ENCODE data around the gene AGO1.

The AGO1 gene

DNA sequence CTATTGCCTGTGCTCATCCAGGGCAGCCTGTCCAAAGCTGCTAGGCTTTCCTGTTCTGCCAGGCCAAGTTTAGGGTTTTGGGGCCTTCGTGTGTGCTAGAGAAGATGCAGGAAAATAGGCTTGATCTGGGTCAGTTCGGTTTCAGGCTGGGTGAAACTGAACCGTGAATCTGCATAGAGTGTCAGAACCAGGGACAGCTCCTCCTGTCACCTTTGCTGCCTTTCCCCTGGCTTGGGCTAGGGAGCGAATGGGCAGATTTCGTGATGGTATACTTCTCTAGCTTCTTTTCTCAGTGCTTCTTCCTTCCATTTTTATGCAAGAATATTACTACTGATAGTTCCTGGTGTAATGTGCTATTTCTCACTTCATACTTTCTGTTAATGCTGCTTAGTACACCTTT, 6.0 kb upstream of the AGO1 start:
- TF ChIP-seq, protein P1, sequence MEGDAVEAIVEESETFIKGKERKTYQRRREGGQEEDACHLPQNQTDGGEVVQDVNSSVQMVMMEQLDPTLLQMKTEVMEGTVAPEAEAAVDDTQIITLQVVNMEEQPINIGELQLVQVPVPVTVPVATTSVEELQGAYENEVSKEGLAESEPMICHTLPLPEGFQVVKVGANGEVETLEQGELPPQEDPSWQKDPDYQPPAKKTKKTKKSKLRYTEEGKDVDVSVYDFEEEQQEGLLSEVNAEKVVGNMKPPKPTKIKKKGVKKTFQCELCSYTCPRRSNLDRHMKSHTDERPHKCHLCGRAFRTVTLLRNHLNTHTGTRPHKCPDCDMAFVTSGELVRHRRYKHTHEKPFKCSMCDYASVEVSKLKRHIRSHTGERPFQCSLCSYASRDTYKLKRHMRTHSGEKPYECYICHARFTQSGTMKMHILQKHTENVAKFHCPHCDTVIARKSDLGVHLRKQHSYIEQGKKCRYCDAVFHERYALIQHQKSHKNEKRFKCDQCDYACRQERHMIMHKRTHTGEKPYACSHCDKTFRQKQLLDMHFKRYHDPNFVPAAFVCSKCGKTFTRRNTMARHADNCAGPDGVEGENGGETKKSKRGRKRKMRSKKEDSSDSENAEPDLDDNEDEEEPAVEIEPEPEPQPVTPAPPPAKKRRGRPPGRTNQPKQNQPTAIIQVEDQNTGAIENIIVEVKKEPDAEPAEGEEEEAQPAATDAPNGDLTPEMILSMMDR (IDR thresholded peaks at IDR 0.05): no peak
- Histone ChIP-seq H3K27ac (no peak overlapping the region), H3K4me2 (ENCODE audit: low read length) (no peak overlapping the region), H3K9me3 (ENCODE audit: control insufficient read depth, low read length) (no peaks in the 10 kb centered on the region), H3K4me3 (ENCODE audit: low read depth, low read length) (no peak overlapping the region), H2AFZ (no peak overlapping the region), H3K4me1 (peaks cover 7% of the 10 kb centered on the region), H3K79me2 (no peaks in the 10 kb centered on the region), H3K36me3 (ENCODE audit: control insufficient read depth, insufficient read depth, low read length) (no peaks in the 10 kb centered on the region), H3K9ac (no peak overlapping the region), H3K27me3 (ENCODE audit: control insufficient read depth, insufficient read depth, low read length) (no peaks in the 10 kb centered on the region)

DNA sequence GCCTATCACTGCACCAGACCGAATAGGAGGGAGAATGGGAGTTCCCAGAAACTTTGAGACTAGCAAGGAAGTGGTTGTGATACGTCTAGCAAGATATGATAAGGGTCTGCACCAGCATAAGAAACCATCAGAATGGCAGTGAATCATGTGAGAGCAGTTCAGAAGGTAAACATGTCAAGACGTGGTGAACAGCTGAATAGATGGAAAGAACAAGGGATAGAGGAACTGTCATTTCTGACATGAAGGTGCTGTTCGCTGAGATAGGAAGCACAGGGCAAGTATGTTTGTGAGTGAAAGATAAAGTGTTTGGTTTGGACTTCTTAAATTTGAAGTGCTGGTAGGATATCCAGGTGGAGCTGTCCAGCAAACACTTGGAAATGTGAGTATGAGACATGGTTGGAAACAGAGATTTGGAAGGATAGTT, 1.1 kb upstream of the AGO1 start:
- H3K4me3 ChIP-seq (ENCODE audit: low read depth, low read length): no peak overlapping the region
- H3K4me1 ChIP-seq: no peaks in the 10 kb centered on the region
- H3K27me3 ChIP-seq (ENCODE audit: control insufficient read depth, insufficient read depth, low read length): no peaks in the 10 kb centered on the region
- H3K9me3 ChIP-seq (ENCODE audit: control insufficient read depth, low read length): no peaks in the 10 kb centered on the region
- no peak overlapping the region for H2AFZ ChIP-seq
- TF ChIP-seq, protein P1 (IDR thresholded peaks at IDR 0.05): no peak
- no peaks in the 10 kb centered on the region for H3K79me2 ChIP-seq
- no peaks in the 10 kb centered on the region for H3K36me3 ChIP-seq (ENCODE audit: control insufficient read depth, insufficient read depth, low read length)
- H3K27ac ChIP-seq: no peak overlapping the region
- H3K4me2 ChIP-seq (ENCODE audit: low read length): no peak overlapping the region
- no peak overlapping the region for H3K9ac ChIP-seq

DNA sequence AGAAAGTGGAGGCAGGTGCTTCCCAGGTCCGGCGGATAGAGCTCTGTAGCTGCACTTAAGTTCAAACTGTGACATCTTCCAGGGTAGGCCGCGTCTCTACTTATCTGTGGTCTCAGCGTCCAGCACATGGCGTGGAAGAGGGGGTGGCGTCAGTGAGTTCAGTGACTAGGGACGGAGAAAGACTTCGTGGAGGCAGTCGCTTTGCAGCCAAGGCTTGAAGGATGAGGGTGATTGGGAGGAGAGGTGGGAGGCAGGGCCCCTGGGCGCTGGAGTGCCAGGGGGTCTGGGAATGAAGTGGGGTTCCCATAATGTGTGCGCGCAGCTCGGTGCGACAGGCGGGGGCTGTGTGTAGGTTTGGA, 444 bp upstream of the AGO1 start:
- Histone ChIP-seq H3K27ac (no peak overlapping the region), H3K9me3 (ENCODE audit: control insufficient read depth, low read length) (no peaks in the 10 kb centered on the region), H3K4me1 (no peaks in the 10 kb centered on the region), H3K36me3 (ENCODE audit: control insufficient read depth, insufficient read depth, low read length) (no peaks in the 10 kb centered on the region), H3K4me3 (ENCODE audit: low read depth, low read length) (no peak overlapping the region), H3K27me3 (ENCODE audit: control insufficient read depth, insufficient read depth, low read length) (no peaks in the 10 kb centered on the region), H3K79me2 (no peaks in the 10 kb centered on the region), H3K9ac (no peak overlapping the region), H2AFZ (peak overlapping the region; percentile 43), H3K4me2 (ENCODE audit: low read length) (peak overlapping the region; percentile 37)
- TF ChIP-seq, protein P1 (IDR thresholded peaks at IDR 0.05): no peak

DNA sequence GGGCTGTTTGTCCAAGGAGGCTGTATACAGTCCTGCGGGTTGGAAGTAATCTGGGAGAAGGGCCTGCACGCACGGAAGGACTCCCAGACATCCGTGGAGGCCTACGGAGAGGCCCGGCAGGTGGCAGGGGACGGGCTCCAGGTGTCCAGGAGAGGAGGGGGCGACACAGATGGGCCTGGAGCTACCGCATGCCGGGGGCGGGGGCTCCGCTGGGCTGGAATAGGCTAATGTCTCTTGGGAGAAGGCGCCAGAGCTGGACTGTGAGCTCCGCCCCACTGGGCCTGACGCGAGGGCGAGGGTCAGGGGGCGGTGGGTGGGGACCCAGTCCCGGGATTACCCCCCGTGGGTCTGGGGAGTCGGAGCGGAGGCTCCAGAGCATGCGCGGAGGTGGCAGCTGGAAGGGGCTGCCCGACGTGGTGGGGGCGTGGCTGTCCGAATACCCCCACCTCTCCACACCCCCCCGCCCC, 659 bp downstream of the AGO1 start:
- Histone ChIP-seq H3K36me3 (ENCODE audit: control insufficient read depth, insufficient read depth, low read length) (no peaks in the 10 kb centered on the region), H2AFZ (peak overlapping the region; percentile 55), H3K4me3 (ENCODE audit: low read depth, low read length) (peak overlapping the region; percentile 92), H3K4me1 (no peaks in the 10 kb centered on the region), H3K4me2 (ENCODE audit: low read length) (peak overlapping the region; percentile 97), H3K79me2 (no peaks in the 10 kb centered on the region), H3K27me3 (ENCODE audit: control insufficient read depth, insufficient read depth, low read length) (no peaks in the 10 kb centered on the region), H3K9ac (peak overlapping the region; percentile 5), H3K9me3 (ENCODE audit: control insufficient read depth, low read length) (no peaks in the 10 kb centered on the region), H3K27ac (peak overlapping the region; percentile 29)
- TF ChIP-seq, protein P1 (IDR thresholded peaks at IDR 0.05): no peak

DNA sequence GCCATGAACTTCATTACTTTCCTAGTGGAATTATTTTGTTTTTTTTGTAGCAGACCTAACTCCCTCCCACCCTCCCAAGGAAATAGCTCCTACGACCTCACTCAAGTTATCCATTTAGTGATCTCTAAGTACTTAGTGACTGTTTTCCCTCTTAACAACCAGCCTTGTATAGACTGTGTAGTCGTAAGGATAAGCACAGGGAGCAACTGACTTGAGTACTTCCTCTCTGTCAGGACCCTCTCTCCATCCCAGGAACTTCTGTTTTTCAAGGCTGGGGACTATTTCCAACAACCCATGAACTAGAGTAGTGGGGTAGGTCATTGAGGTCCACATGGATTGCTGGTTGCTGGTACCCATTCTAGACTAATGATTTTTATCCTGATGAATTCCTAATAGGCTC, 1.9 kb downstream of the AGO1 start:
- Histone ChIP-seq H3K4me1 (no peaks in the 10 kb centered on the region), H3K79me2 (no peaks in the 10 kb centered on the region)

More for the DNA sequence above, 1.9 kb downstream of the AGO1 start:
- Histone ChIP-seq H3K4me3 (ENCODE audit: low read depth, low read length) (no peak overlapping the region), H3K9me3 (ENCODE audit: control insufficient read depth, low read length) (no peaks in the 10 kb centered on the region), H3K27ac (no peak overlapping the region), H3K4me2 (ENCODE audit: low read length) (no peak overlapping the region), H3K9ac (no peak overlapping the region), H3K36me3 (ENCODE audit: control insufficient read depth, insufficient read depth, low read length) (no peaks in the 10 kb centered on the region), H3K27me3 (ENCODE audit: control insufficient read depth, insufficient read depth, low read length) (no peaks in the 10 kb centered on the region), H2AFZ (no peak overlapping the region)
- TF ChIP-seq, protein P1 (IDR thresholded peaks at IDR 0.05): no peak
